Fibroblast of lung (primary cell): ENCODE measurements around the gene CMIP. TPM values are rescaled to one million over a fixed set of nuclear protein-coding genes. Genes with fewer than 3 reads are reported as not detected.

Experiments used
- DNase-seq, 2 donors: peaks; one replicate each; pipeline versions ENCODE4 v3.0.0 to v3.0.0-alpha.2; 2010; ENCODE audit warnings: low read depth in 2 of 2
- H2AFZ ChIP-seq: 2 replicates; pipeline ENCODE4 v1.5.1; 2012; ENCODE audit warnings: low read length, control low read depth, inconsistent platforms
- H3K27ac ChIP-seq: 2 replicates; pipeline ENCODE4 v1.5.1; 2011; ENCODE audit warnings: low read length, control low read depth; ENCODE audit not compliant: insufficient read depth
- H3K27me3 ChIP-seq: 2 replicates; pipeline ENCODE4 v1.5.1; 2011; ENCODE audit warnings: mild to moderate bottlenecking, low read length; ENCODE audit not compliant: control insufficient read depth, insufficient read depth
- H3K36me3 ChIP-seq: 2 replicates; pipeline ENCODE4 v1.5.1; 2011; ENCODE audit warnings: low read length; ENCODE audit not compliant: control insufficient read depth, insufficient read depth
- H3K4me1 ChIP-seq: 2 replicates; pipeline ENCODE4 v1.5.1; 2011; ENCODE audit warnings: low read length; ENCODE audit not compliant: control insufficient read depth, insufficient read depth; ENCODE audit errors: extremely low read depth
- H3K4me2 ChIP-seq: 2 replicates; pipeline ENCODE4 v1.5.1; 2011; ENCODE audit warnings: low read length, control low read depth; ENCODE audit not compliant: insufficient read depth; ENCODE audit errors: extremely low read depth
- H3K4me3 ChIP-seq, 4 experiments: fragments of 200-600 bp in 1 of 4; sonication (generic) in 1 of 4; replicated peaks in 1 of 4; 2 replicates each; pipeline ENCODE4 v1.5.1; 2011 to 2016; ENCODE audit warnings: low read length in 4 of 4, low read depth in 3 of 4, mild to moderate bottlenecking in 3 of 4, control low read depth in 2 of 4, inconsistent platforms in 1 of 4, mixed read lengths in 1 of 4; ENCODE audit not compliant: insufficient read depth in 1 of 4; ENCODE audit errors: control extremely low read depth in 1 of 4
- H3K79me2 ChIP-seq: 2 replicates; pipeline ENCODE4 v1.5.1; 2012; ENCODE audit warnings: mild to moderate bottlenecking, low read length, inconsistent platforms; ENCODE audit not compliant: control insufficient read depth, insufficient read depth
- H3K9ac ChIP-seq: 2 replicates; pipeline ENCODE4 v1.5.1; 2011; ENCODE audit warnings: mild to moderate bottlenecking, low read length, control low read depth; ENCODE audit not compliant: insufficient read depth
- H3K9me3 ChIP-seq: 2 replicates; pipeline ENCODE4 v1.5.1; 2012; ENCODE audit warnings: low read depth, low read length; ENCODE audit not compliant: control insufficient read depth, insufficient read depth
- H4K20me1 ChIP-seq: 2 replicates; pipeline ENCODE4 v1.5.1; 2011; ENCODE audit warnings: low read length; ENCODE audit not compliant: control insufficient read depth, insufficient read depth; ENCODE audit errors: extremely low read depth
- CTCF ChIP-seq, 2 donors: IDR thresholded peaks in 1 of 2; conservative IDR thresholded peaks in 1 of 2; 1 replicate in 1 of 2; 2 replicates in 1 of 2; pipeline ENCODE4 v1.5.1; 2011 to 2012; ENCODE audit warnings: low read length in 2 of 2, control low read depth in 1 of 2, inconsistent platforms in 1 of 2, low read depth in 1 of 2, mild to moderate bottlenecking in 1 of 2
- EZH2 ChIP-seq: IDR thresholded peaks from 2 replicates; pipeline ENCODE4 v1.5.1; 2012; ENCODE audit warnings: low read length, control low read depth, mild to moderate bottlenecking; ENCODE audit errors: missing control alignments
- polyA plus RNA-seq, 2 donors: library from polyadenylated mRNA; depleted of rRNA in 1 of 2; stranded (reverse) in 1 of 2; unstranded in 1 of 2; fragments of >200 nt; gene quantifications; 2 replicates each; pipeline ENCODE4 v1.2.1, GENCODE V29; 2011 to 2012; ENCODE audit warnings: missing spikeins in 1 of 2
- total RNA-seq: library from RNA; depleted of rRNA; stranded (reverse); fragments of >200 nt; gene quantifications from 2 replicates; pipeline ENCODE4 v1.2.1, GENCODE V29; 2014

Gene CMIP
- total and polyA plus RNA-seq, 2 donors (not counting 1 experiment from before 2014, with no cell fraction given) = 1.9 to 5.1 TPM

GRCh38 chr16:81654346-81654745 is 209.7 kb downstream of the CMIP start:
- peak in 1 of 2 donors; percentile 26 for DNase-seq
- no peak for TF ChIP-seq CTCF (conservative IDR thresholded peaks at IDR 0.05 in 1 of 2, IDR thresholded peaks at IDR 0.05 in 1 of 2; ENCODE audit: low read depth in 1 of 2, low read length in 2 of 2)
- TF ChIP-seq EZH2 = no peak

GRCh38 chr16:81655469-81656162 is 211.0 kb downstream of the CMIP start:
- H3K9me3 ChIP-seq = no peaks in the 10 kb centered on the region
- peaks cover 1% of the 10 kb centered on the region for H3K36me3 ChIP-seq

More at GRCh38 chr16:81654346-81654745, 209.7 kb downstream of the CMIP start:
- H3K36me3 ChIP-seq = peaks cover 1% of the 10 kb centered on the region
- H3K9me3 ChIP-seq = no peaks in the 10 kb centered on the region
- no peak overlapping the region for H3K9ac ChIP-seq
- H3K4me2 ChIP-seq = no peak overlapping the region
- H3K4me1 ChIP-seq = peaks cover 3% of the 10 kb centered on the region
- no peak overlapping the region for H3K4me3 ChIP-seq
- no peaks in the 10 kb centered on the region for H4K20me1 ChIP-seq
- H3K27me3 ChIP-seq = no peaks in the 10 kb centered on the region
- no peak overlapping the region for H2AFZ ChIP-seq
- no peaks in the 10 kb centered on the region for H3K79me2 ChIP-seq
- H3K27ac ChIP-seq = no peak overlapping the region

GRCh38 chr16:81657224-81657623 is 212.6 kb downstream of the CMIP start:
- Histone ChIP-seq H3K9me3 (no peaks in the 10 kb centered on the region), H3K4me2 (no peak overlapping the region), H3K9ac (no peak overlapping the region), H3K4me1 (no peaks in the 10 kb centered on the region), H4K20me1 (no peaks in the 10 kb centered on the region), H3K4me3 (no peak overlapping the region), H2AFZ (no peak overlapping the region), H3K27ac (no peak overlapping the region), H3K36me3 (peaks cover 3% of the 10 kb centered on the region), H3K27me3 (no peaks in the 10 kb centered on the region), H3K79me2 (no peaks in the 10 kb centered on the region)
- no peak for TF ChIP-seq CTCF (conservative IDR thresholded peaks at IDR 0.05 in 1 of 2, IDR thresholded peaks at IDR 0.05 in 1 of 2; ENCODE audit: low read depth in 1 of 2, low read length in 2 of 2)
- TF ChIP-seq EZH2 = no peak
- no peak for DNase-seq

More at GRCh38 chr16:81655469-81656162, 211.0 kb downstream of the CMIP start:
- Histone ChIP-seq H3K4me3 (no peak overlapping the region), H3K9ac (no peak overlapping the region), H3K27ac (no peak overlapping the region), H4K20me1 (no peaks in the 10 kb centered on the region), H3K79me2 (no peaks in the 10 kb centered on the region), H3K4me2 (no peak overlapping the region), H3K4me1 (peaks cover 3% of the 10 kb centered on the region), H3K27me3 (no peaks in the 10 kb centered on the region), H2AFZ (no peak overlapping the region)
- TF ChIP-seq CTCF (conservative IDR thresholded peaks at IDR 0.05 in 1 of 2, IDR thresholded peaks at IDR 0.05 in 1 of 2; ENCODE audit: low read depth in 1 of 2, low read length in 2 of 2) (no peak), EZH2 (no peak)
- no peak for DNase-seq
